ENCODE results near the gene RGS3.

- no peak for TF ChIP-seq TOX (CRISPR knock-in tag; IDR thresholded peaks at IDR 0.05; ENCODE audit: borderline replicate concordance)
- no peak for TF ChIP-seq ZNF565 (CRISPR knock-in tag; conservative IDR thresholded peaks at IDR 0.05; ENCODE audit: low read depth)
- no peak for TF ChIP-seq RARB (CRISPR knock-in tag; IDR thresholded peaks at IDR 0.05)
- no peak for TF ChIP-seq CSRNP3 (CRISPR knock-in tag; IDR thresholded peaks at IDR 0.05)
- no peak for TF ChIP-seq ZFP3 (CRISPR knock-in tag; IDR thresholded peaks at IDR 0.05)
- no peak for TF ChIP-seq ZNF8 (CRISPR knock-in tag; IDR thresholded peaks at IDR 0.05)
- no peak for TF ChIP-seq OSR1 (CRISPR knock-in tag; IDR thresholded peaks at IDR 0.05)
- TF ChIP-seq TCF4 (CRISPR knock-in tag; IDR thresholded peaks at IDR 0.05; ENCODE audit: borderline replicate concordance) = no peak
- no peak for TF ChIP-seq BACH2 (CRISPR knock-in tag; IDR thresholded peaks at IDR 0.05; ENCODE audit: borderline replicate concordance)
These were observed 77.7 kb downstream of the RGS3 start for GRCh38 chr9:113541019-113541900.
